ENCODE measurements around the gene SCLY.
"Not testable (repeated sequence)": the region's sequence is repeated elsewhere in the genome, so short reads cannot be mapped to it uniquely, and the experiment has no call there.

The SCLY gene

DNA sequence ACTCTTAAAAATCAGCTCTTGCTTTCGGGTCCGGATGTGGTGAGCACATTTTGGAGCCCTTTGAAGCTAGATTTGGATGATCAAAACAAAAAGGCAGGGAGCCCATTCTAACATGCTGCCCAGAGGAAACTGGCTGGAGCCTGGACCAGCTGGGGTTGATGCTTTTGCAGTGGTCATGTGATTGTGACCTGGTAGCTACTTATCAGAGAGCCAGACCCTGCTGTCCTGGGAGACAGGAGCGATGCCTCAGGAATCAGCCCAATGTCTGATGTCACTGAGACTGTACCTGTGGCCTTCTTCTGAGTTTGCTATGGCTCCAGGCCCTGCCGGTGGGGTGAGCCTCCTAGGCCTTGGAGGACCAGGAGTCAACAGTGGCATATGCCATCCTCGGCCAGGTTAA lies 18.7 kb upstream of the SCLY start:
- DNase-seq, result no peak

GRCh38 chr2:238042849-238043584 lies 17.8 kb upstream of the SCLY start:
- DNase-seq, result no peak

GRCh38 chr2:238043851-238044250 lies 16.9 kb upstream of the SCLY start:
- DNase-seq, result no peak

- no peak for DNase-seq
Measured at GRCh38 chr2:238045575-238045974, 15.2 kb upstream of the SCLY start.

DNA sequence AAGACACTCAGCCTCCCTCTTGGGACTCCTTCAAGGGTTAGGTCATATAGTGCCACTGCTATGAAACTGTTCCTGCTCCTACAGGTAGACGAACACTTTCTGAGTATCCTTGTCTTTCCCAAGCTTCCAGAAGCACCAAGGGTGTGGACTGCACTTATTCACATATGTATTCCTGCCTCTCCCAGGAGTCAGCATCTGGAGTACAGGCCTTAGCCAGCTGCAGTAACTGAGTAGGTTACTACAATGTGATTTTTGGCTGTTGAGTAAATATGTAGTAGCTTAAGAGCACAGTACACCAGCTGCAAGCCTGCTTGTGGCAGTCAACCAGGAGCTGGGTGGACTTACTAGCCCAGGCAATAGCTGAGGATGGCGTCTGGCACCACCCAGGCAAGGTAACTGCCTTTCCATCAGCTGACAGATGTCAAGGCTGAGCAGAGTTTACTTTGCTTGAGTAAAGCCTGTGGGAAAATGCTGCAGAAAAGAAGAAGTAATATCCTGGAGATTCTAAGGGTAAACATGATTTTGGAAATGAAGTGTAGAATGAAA lies 14.0 kb upstream of the SCLY start:
- no peak for DNase-seq

DNA sequence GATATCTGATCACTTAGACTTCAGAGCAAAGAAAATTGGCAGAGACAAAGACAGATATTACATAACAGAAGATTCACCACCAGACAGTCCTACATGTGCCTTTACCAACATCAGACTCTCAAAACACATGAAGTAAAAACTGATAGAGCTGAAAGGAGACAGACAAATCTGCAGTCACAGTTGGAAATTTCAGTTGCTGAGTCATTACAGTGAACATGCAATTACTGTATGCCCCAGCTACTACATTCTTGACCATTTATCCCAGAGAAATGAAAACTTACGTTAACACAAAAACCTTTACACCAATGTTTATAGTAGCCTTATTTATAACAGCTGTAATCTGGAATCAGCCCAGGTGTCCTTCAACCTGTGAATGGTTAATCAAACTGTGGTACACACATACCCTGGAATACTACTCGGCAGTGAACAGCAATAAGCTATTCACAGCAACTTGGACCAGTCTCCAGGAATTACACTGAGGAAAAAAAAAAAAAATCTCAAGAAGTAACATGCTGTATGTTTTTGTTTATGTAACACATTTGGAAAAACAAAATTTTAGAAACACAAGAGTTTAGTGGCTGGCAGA lies 7.5 kb upstream of the SCLY start:
- DNase-seq, result no peak

GRCh38 chr2:238055841-238056240 lies 5.0 kb upstream of the SCLY start:
- DNase-seq, result no peak

DNA sequence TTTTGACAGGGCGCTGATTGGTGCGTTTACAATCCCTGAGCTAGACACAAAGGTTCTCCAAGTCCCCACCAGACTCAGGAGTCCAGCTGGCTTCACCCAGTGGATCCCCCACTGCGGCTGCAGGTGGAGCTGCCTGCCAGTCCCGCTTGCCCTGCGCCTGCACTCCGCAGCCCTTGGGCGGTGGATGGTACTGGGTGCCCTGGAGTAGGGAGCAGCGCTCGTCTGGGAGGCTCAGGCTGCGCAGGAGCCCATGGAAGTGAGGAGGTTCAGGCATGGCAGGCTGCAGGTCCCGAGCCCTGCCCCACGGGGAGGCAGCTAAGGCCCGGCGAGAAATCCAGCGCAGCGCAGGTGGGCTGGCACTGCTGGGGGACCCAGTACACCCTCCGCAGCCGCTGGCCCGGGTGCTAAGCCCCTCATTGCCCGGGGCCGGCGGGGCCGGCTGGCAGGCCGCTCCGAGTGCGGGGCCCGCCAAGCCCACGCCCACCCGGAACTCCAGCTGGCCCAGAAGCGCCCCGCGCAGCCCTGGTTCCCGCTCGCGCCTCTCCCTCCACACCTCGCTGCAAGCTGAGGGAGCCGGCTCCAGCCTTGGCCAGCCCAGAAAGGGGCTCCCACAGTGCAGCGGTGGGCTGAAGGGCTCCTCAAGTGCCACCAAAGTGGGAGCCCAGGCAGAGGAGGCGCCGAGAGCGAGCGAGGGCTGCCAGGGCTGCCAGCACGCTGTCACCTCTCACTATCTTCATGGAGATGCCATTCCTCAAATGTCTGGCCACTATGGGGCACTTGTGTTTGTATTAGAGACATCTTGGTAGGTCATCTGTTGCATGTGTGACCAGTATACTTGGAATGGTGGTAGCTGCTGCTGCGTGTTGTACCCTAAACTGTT lies 2.9 kb upstream of the SCLY start:
- DNase-seq, result not testable (repeated sequence)

GRCh38 chr2:238059505-238059904 lies 1.3 kb upstream of the SCLY start:
- no peak for DNase-seq

DNA sequence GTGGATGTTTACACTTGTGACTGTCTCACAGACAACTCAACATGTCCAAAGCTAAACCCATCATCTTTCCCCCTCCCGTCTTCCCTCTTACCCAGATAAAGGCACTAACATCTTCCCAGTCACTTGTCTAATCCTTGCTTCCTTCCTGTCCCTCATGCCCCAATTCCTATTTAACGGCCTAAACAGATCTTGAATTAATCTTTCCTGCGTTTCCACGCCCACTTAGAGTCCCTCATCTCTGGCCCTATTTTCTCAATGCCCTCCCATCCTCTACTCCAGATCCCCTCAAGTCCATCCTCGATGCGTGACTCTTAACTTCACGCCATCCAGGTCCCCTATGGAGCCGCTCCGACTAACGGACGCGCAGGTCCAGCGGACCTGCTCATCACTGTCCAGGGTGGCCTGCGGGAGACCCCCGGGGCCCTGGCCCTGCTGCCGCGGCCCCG lies 682 bp upstream of the SCLY start:
- no peak for DNase-seq

GRCh38 chr2:238061315-238062202 lies 758 bp downstream of the SCLY start:
- peak; percentile 35 for DNase-seq

DNA sequence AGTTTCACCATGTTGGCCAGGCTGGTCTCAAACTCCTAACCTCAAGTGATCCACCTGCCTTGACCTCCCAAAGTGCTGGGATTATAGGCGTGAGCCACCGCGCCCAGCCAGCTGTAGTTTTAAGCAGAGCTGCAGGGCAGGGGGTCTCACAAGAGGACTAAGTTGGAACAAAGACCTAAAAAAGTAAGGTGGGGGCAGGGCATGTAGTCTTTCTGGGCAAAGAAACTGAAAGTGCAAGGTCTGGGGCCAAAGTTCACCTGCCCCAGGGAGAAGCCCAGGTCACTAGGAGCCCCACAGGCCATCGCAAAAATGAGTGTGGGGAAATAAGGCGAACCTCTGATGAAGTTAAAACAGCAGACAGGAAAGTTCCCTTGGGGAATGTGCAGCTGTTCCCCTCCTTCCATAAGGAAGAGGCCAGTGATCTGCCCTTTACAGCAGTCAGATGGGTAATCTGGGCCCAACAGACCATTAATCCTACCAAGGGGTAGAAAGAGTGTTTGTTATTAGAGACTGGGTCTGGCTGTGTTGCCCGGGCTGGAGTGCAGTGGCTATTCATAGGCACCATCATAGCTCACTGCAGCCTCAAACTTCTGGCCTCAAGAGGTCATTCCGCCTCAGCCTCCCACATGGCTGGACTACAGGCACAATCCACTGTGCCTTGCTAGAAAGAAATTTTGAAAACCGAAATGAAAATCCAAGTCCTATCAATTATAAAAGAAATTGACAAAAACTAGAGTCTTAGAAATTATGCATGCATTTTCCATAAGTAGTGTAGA lies 2.8 kb downstream of the SCLY start:
- no peak for DNase-seq

- no peak for DNase-seq
Measured at GRCh38 chr2:238064376-238064775, 3.6 kb downstream of the SCLY start.

- no peak for DNase-seq
Measured at GRCh38 chr2:238065071-238065846, 4.5 kb downstream of the SCLY start.

- DNase-seq, result no peak
Measured at GRCh38 chr2:238066218-238066617, 5.4 kb downstream of the SCLY start.

- DNase-seq, result not testable (repeated sequence)
Measured at GRCh38 chr2:238066718-238067117, 5.9 kb downstream of the SCLY start.

DNA sequence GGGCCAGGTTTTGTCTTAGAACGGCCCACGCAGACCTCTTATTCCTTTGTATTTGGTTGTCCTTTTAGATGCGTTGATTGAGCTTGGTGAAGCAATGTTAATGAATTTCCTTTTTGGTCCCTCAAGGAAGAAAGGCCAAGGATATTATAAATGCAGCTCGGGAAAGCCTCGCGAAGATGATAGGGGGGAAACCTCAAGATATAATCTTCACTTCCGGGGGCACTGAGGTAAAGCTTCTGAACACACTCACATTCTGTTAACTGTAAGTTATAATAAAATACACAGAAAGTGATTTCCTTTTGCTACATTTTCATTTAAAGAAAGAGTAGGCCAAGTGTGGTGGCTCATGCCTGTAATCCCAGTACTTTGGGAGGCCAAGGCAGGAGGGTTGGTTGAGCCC lies 7.1 kb downstream of the SCLY start:
- DNase-seq, result no peak

DNA sequence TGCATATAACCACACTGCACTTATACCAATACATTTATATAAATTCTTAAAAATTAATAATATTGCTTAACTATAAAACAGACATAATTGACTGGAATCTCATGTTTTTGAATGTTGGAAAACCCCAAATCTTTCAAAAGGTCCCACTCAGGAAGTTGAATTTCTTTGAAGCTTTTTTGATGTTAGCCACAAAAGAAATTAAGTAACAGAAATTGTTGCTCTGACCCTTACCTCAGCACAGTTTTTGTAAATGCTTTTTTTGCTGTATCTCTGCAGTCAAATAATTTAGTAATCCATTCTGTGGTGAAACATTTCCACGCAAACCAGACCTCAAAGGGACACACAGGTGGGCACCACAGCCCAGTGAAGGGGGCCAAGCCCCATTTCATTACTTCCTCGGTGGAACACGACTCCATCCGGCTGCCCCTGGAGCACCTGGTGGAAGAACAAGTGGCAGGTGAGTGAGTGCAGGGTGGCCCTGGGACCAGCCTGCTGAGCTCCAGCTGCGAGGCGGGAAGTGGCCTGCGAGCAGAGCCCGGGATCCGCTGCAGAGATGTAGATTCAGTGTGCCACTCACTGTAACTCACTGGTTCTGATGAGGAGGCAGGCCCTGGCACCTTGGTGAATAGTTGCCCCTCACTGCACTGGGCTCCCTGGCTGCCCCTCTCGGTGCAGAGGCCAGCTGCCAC lies 8.4 kb downstream of the SCLY start:
- DNase-seq, result no peak

GRCh38 chr2:238069877-238070276 lies 9.1 kb downstream of the SCLY start:
- no peak for DNase-seq

DNA sequence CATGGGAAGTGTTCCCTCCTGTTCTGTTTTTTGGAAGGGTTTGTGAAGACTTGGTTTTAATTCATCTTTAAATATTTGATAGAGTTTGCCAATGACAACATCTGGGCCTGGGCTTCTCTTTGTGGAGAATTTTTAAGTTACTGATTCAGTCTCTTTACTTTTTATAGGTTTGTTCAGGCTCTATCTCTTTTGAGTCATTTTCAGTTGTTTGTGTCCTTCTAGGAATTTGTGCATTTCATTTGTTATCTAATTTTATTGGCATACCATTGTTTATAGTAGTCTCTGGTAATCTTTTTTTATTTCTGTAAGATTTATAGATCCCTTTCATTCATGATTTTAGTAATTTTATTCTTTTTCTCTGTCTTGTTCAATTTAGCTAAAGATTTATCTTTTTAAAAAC lies 14.6 kb downstream of the SCLY start:
- DNase-seq, result no peak

Measured in KG1 (cell line).